ENCODE results near the gene KCTD12. TPM values are rescaled to one million over a fixed set of nuclear protein-coding genes. Genes with fewer than 3 reads are reported as not detected.

The KCTD12 gene
- total RNA-seq, 1 donor from 2014 or later, result 97.6 TPM

- DNase-seq (ENCODE audit: low read depth, low spot score), result no peak
Measured at GRCh38 chr13:76854894-76855293, 31.3 kb downstream of the KCTD12 start.

- no peak for DNase-seq (ENCODE audit: low read depth, low spot score)
Measured at GRCh38 chr13:76853921-76854608, 32.1 kb downstream of the KCTD12 start.

- DNase-seq (ENCODE audit: low read depth, low spot score), result peak; percentile 32
Measured at GRCh38 chr13:76853481-76853880, 32.7 kb downstream of the KCTD12 start.

GRCh38 chr13:76852986-76853385 lies 33.2 kb downstream of the KCTD12 start:
- peak; percentile 86 for DNase-seq (ENCODE audit: low read depth, low spot score)

DNA sequence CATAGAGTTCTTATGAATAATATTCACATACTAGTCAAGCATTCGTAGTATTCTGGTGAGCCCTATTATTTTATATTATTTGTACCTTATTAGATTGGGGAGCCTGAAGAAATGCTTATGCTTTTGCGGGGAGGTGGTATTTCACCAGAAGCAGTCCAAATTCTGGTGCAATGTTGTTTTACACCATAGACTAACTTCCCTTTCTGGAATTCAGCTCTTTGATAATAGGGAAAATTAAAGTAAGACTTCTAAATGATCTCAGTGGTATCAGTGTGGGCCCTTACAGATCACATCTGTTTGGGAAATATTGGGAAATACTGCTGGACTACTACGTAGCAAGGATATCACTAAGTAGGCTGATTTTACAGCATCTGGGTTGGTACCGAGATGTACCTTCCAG lies 34.2 kb downstream of the KCTD12 start:
- no peak for DNase-seq (ENCODE audit: low read depth, low spot score)

GRCh38 chr13:76849493-76849892 lies 36.7 kb downstream of the KCTD12 start:
- no peak for DNase-seq (ENCODE audit: low read depth, low spot score)

DNA sequence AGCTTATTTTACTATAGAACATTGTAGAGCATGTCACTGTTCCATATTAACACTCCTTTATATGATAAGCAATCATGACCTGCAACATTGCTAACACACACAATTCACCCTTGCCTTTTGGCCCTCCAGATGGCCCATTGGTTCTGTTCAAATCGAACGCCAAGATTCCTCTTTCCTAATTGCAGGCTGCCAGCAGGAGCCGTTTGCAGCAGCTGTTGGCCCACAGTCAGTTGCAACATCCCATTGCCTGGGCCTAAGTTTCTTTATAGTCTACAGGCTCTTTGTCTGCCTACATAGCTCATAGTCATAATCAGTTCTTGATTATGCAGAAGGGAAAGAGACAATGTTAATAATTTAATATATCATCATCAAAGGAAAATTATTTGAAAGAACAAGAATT lies 37.6 kb downstream of the KCTD12 start:
- DNase-seq (ENCODE audit: low read depth, low spot score), result no peak

GRCh38 chr13:76846363-76846762 lies 39.8 kb downstream of the KCTD12 start:
- DNase-seq (ENCODE audit: low read depth, low spot score), result no peak

DNA sequence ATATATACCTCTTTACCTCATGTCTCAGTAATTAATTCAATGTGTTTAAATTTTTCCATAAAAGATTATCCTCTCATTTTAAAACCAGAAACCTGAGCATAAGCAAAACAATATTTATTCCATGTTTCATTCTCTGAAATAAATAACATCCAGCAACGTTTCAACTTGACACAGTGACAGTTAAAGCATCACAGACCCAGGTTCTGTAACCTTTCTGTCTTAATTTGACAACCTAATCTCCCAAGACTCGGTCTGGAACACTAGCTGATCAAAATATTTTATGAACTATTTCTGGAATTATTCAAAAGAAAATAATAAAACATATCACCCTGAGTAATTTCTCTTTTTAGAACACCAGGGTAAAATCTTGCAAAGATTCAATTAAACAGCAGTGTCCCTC lies 40.3 kb downstream of the KCTD12 start:
- no peak for DNase-seq (ENCODE audit: low read depth, low spot score)

DNA sequence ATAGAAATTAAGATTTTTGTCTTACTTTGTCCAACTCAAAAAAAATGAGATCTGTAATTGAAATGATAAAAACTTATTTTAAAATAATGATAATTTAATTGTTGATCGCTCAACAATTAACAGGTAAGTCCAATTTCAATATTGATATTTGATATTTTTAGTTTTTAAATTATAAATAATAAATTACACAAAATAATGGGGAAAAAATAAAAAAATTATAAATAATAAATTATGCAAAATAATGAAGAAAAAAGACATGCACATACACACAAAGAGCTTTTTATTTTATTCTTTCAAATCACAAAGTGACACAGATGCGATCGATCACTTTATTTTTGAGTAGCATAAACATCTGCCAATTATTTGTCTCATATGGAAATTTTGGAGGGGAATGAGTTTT lies 40.8 kb downstream of the KCTD12 start:
- no peak for DNase-seq (ENCODE audit: low read depth, low spot score)

- DNase-seq (ENCODE audit: low read depth, low spot score), result no peak
Measured at GRCh38 chr13:76837801-76838200, 48.4 kb downstream of the KCTD12 start.

GRCh38 chr13:76836311-76836710 lies 49.9 kb downstream of the KCTD12 start:
- no peak for DNase-seq (ENCODE audit: low read depth, low spot score)

- no peak for DNase-seq (ENCODE audit: low read depth, low spot score)
Measured at GRCh38 chr13:76833441-76833954, 52.7 kb downstream of the KCTD12 start.

- DNase-seq (ENCODE audit: low read depth, low spot score), result no peak
Measured at GRCh38 chr13:76832258-76832988, 53.8 kb downstream of the KCTD12 start.

GRCh38 chr13:76830805-76831204 lies 55.4 kb downstream of the KCTD12 start:
- no peak for DNase-seq (ENCODE audit: low read depth, low spot score)

Other genes with a start within 250 kb of the KCTD12 start
- gene ACOD1, start 62.1 kb upstream of the KCTD12 start, total RNA-seq, result not detected in 2 replicates
- 24.5 and 27.1 TPM in 2 replicates for gene CLN5, start 105.7 kb upstream of the KCTD12 start, total RNA-seq
- 54.2 and 69.3 TPM in 2 replicates for gene FBXL3, start 140.8 kb upstream of the KCTD12 start, total RNA-seq